Body of pancreas (tissue), 4 donors: Measurements from ENCODE around the gene OR51E2.

Experiments
- CTCF ChIP-seq, 7 experiments: fragments of 450-650 bp in 4 of 7; fragments of 200-600 bp in 3 of 7; sonication (generic) in 3 of 7; IDR thresholded peaks; one replicate each; pipeline ENCODE4 v1.5.1; 2016 to 2019; ENCODE audit warnings: antibody characterized with exemption in 7 of 7
- POLR2A ChIP-seq, 3 donors: fragments of 450-650 bp; IDR thresholded peaks; one replicate each; pipeline ENCODE4 v1.6.1; 2016; ENCODE audit warnings: antibody characterized with exemption in 3 of 3, mild to moderate bottlenecking in 2 of 3

- TF ChIP-seq CTCF (IDR thresholded peaks at IDR 0.05), result no peak
- no peak for TF ChIP-seq POLR2A (IDR thresholded peaks at IDR 0.05)
These were observed 25.9 kb downstream of the OR51E2 start for GRCh38 chr11:4671741-4672140.
